ENCODE data around the gene HABP2. TPM values are rescaled to one million over a fixed set of nuclear protein-coding genes. Genes with fewer than 3 reads are reported as not detected.

The HABP2 gene
- total RNA-seq, 1 experiment from 2014 or later: 0.59 TPM

- Mint-ChIP-seq H3K27ac (ENCODE audit: unreplicated experiment) (no peak overlapping the region), H3K4me3 (ENCODE audit: low read depth, unreplicated experiment) (no peak overlapping the region), H3K27me3 (ENCODE audit: unreplicated experiment) (peaks cover 68% of the 10 kb centered on the region), H3K36me3 (ENCODE audit: insufficient read depth, unreplicated experiment) (no peaks in the 10 kb centered on the region), H3K4me1 (ENCODE audit: low read depth, unreplicated experiment) (peaks cover 24% of the 10 kb centered on the region), H3K9me3 (ENCODE audit: low read depth, unreplicated experiment) (no peaks in the 10 kb centered on the region)
- TF ChIP-seq, protein P1, sequence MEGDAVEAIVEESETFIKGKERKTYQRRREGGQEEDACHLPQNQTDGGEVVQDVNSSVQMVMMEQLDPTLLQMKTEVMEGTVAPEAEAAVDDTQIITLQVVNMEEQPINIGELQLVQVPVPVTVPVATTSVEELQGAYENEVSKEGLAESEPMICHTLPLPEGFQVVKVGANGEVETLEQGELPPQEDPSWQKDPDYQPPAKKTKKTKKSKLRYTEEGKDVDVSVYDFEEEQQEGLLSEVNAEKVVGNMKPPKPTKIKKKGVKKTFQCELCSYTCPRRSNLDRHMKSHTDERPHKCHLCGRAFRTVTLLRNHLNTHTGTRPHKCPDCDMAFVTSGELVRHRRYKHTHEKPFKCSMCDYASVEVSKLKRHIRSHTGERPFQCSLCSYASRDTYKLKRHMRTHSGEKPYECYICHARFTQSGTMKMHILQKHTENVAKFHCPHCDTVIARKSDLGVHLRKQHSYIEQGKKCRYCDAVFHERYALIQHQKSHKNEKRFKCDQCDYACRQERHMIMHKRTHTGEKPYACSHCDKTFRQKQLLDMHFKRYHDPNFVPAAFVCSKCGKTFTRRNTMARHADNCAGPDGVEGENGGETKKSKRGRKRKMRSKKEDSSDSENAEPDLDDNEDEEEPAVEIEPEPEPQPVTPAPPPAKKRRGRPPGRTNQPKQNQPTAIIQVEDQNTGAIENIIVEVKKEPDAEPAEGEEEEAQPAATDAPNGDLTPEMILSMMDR (IDR thresholded peaks at IDR 0.05; ENCODE audit: unreplicated experiment): no peak
- no TSS peak for BruUV-seq (replicated peaks)
- peak; percentile 9 for DNase-seq
- intact Hi-C loops (cut with micrococcal nuclease; ENCODE audit: unreplicated experiment): no loop called here
- CTCF ChIA-PET: interaction anchor here (0.6 kb wide), 1 partner anchor 21 kb away, joined by 7 read pairs; no protein-coding TSS in a partner anchor
Measured at GRCh38 chr10:113540845-113541548, 11.9 kb upstream of the HABP2 start.

- peaks cover 24% of the 10 kb centered on the region for H3K4me1 Mint-ChIP-seq (ENCODE audit: low read depth, unreplicated experiment)
- H3K36me3 Mint-ChIP-seq (ENCODE audit: insufficient read depth, unreplicated experiment): no peaks in the 10 kb centered on the region
- DNase-seq: no peak
- CTCF ChIA-PET: interaction anchor here (0.6 kb wide), 1 partner anchor 21 kb away, joined by 7 read pairs; no protein-coding TSS in a partner anchor
- H3K27me3 Mint-ChIP-seq (ENCODE audit: unreplicated experiment): peaks cover 74% of the 10 kb centered on the region
- no TSS peak for BruUV-seq (replicated peaks)
- intact Hi-C loops (cut with micrococcal nuclease; ENCODE audit: unreplicated experiment): no loop called here
- no peak overlapping the region for H3K27ac Mint-ChIP-seq (ENCODE audit: unreplicated experiment)
- H3K9me3 Mint-ChIP-seq (ENCODE audit: low read depth, unreplicated experiment): no peaks in the 10 kb centered on the region
- TF ChIP-seq, protein P1 (IDR thresholded peaks at IDR 0.05; ENCODE audit: unreplicated experiment): no peak
- no peak overlapping the region for H3K4me3 Mint-ChIP-seq (ENCODE audit: low read depth, unreplicated experiment)
Measured at GRCh38 chr10:113541549-113541927, 11.3 kb upstream of the HABP2 start.

DNA sequence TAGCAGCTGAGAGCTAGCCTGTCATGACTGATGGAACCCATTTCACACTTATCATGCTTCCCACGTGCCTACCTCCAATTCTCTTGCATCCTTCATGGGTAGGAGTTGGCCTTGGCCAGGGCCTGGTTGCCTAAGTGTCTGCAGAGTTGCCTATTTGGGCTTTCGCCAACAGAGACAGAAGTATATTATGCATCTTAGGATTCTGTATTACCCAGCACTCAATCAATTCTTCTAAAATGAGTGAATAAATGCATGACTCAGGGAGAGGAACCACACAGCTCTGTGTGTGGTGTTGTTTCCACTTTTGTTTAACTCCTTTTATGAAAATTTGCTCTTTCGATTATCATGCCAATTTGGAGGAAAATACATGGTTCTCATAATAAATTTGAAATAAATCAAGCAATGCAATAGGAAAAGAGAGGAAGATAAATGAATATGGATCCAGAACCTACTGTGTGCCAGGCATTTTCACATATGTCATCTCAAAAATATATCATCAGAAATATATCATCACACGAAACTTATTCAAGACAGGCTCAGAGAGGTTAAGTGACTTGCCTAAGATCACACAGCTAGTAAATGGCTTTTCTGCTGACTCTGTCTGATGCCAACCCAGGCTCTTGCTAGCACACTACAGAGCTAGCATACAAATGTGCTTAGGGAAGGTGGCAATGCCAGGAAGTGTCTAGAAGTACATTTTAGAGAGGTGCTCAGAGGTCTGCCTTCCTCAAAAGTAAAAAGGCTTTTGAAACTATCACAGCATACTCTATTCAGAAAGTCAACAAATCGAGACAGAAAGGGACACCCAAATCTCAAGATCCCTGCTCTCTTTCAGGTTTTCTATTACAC is 9.5 kb upstream of the HABP2 start:
- BruUV-seq (replicated peaks): no TSS peak
- Mint-ChIP-seq H3K27me3 (ENCODE audit: unreplicated experiment) (peaks cover 67% of the 10 kb centered on the region), H3K27ac (ENCODE audit: unreplicated experiment) (no peak overlapping the region), H3K9me3 (ENCODE audit: low read depth, unreplicated experiment) (no peaks in the 10 kb centered on the region), H3K4me3 (ENCODE audit: low read depth, unreplicated experiment) (no peak overlapping the region), H3K4me1 (ENCODE audit: low read depth, unreplicated experiment) (peaks cover 24% of the 10 kb centered on the region), H3K36me3 (ENCODE audit: insufficient read depth, unreplicated experiment) (no peaks in the 10 kb centered on the region)
- CTCF ChIA-PET: no interaction called here
- intact Hi-C loops (cut with micrococcal nuclease; ENCODE audit: unreplicated experiment): no loop called here
- no peak for DNase-seq
- TF ChIP-seq, protein P1 (IDR thresholded peaks at IDR 0.05; ENCODE audit: unreplicated experiment): no peak

DNA sequence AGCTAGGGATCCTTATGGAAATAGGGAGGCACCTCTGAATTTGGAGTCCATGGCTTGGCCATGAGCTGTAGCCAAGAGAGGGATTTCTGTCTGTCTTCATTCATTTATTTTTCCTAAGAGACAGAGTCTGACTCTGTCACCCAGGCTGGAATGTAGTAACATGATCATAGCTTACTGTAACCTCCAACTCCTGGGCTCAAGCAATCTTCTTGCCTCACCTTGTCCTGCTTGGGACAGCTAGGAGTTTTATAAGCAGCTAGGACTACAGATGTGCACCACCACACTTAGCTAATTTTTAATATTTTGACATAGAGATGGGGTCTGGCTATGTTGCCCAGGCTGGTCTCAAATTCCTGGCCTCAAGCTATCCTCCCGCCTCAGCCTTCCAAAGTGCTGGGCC is 8.5 kb upstream of the HABP2 start:
- TF ChIP-seq, protein P1 (IDR thresholded peaks at IDR 0.05; ENCODE audit: unreplicated experiment): no peak
- Mint-ChIP-seq H3K4me1 (ENCODE audit: low read depth, unreplicated experiment) (peaks cover 20% of the 10 kb centered on the region), H3K27me3 (ENCODE audit: unreplicated experiment) (peaks cover 57% of the 10 kb centered on the region), H3K4me3 (ENCODE audit: low read depth, unreplicated experiment) (no peak overlapping the region), H3K27ac (ENCODE audit: unreplicated experiment) (no peak overlapping the region), H3K36me3 (ENCODE audit: insufficient read depth, unreplicated experiment) (no peaks in the 10 kb centered on the region), H3K9me3 (ENCODE audit: low read depth, unreplicated experiment) (no peaks in the 10 kb centered on the region)
- intact Hi-C loops (cut with micrococcal nuclease; ENCODE audit: unreplicated experiment): no loop called here
- no TSS peak for BruUV-seq (replicated peaks)
- DNase-seq: no peak
- CTCF ChIA-PET: no interaction called here

Measured in Calu3 (cell line).